Measurements from ENCODE around the gene FAF1. TPM values are rescaled to one million over a fixed set of nuclear protein-coding genes. Genes with fewer than 3 reads are reported as not detected.

Gene FAF1
- total RNA-seq, 4 donors from 2014 or later = 25.1 to 74.6 (median 37.2) TPM

DNA sequence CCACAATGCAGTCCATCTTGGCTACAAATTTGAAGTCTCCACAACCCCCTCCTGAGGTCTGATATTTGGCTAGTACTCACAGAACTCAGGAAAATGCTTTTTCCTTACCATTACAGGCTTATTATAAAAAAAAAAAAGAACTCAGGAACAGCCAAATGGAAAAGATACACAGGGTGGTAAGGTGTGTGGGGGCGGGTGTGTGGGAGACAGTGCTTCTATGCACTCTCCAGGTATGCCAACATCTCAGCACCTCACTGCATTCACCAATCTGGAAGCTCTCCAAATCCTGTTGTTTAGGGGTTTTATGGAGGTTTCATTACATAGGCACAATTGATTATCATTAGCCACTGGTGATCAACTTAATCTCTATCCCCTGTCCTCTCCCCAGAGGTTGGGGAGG, 126.9 kb downstream of the FAF1 start:
- Histone ChIP-seq H3K27me3 (no peaks in the 10 kb centered on the region), H3K4me3 (no peak overlapping the region), H3K27ac (no peak overlapping the region), H3K36me3 (no peaks in the 10 kb centered on the region), H3K4me1 (no peaks in the 10 kb centered on the region), H3K9me3 (no peaks in the 10 kb centered on the region)
- in situ Hi-C loops (cut with MboI; ENCODE audit: low pct_ligation_motif_present in 1 of 4, low pct_unique_long_range_greater_than_20kb in 1 of 4, low sequenced_read_pairs in 3 of 4) = no loop called here
- no peak for TF ChIP-seq POLR2AphosphoS5 (IDR thresholded peaks at IDR 0.05)
- TF ChIP-seq, protein P1, sequence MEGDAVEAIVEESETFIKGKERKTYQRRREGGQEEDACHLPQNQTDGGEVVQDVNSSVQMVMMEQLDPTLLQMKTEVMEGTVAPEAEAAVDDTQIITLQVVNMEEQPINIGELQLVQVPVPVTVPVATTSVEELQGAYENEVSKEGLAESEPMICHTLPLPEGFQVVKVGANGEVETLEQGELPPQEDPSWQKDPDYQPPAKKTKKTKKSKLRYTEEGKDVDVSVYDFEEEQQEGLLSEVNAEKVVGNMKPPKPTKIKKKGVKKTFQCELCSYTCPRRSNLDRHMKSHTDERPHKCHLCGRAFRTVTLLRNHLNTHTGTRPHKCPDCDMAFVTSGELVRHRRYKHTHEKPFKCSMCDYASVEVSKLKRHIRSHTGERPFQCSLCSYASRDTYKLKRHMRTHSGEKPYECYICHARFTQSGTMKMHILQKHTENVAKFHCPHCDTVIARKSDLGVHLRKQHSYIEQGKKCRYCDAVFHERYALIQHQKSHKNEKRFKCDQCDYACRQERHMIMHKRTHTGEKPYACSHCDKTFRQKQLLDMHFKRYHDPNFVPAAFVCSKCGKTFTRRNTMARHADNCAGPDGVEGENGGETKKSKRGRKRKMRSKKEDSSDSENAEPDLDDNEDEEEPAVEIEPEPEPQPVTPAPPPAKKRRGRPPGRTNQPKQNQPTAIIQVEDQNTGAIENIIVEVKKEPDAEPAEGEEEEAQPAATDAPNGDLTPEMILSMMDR (IDR thresholded peaks at IDR 0.05) = no peak
- no peak for TF ChIP-seq EP300 (IDR thresholded peaks at IDR 0.05; ENCODE audit: low read depth)
- TF ChIP-seq POLR2A (IDR thresholded peaks at IDR 0.05) = no peak
- intact Hi-C loops (cut with DNase I; ENCODE audit: low total_unique reads) = no loop called here
- DNase-seq = no peak
- WGBS, 2 donors (ENCODE audit: low coverage in 1 of 2) = 100% methylated on average over 1 of the region's 1 CpG

DNA sequence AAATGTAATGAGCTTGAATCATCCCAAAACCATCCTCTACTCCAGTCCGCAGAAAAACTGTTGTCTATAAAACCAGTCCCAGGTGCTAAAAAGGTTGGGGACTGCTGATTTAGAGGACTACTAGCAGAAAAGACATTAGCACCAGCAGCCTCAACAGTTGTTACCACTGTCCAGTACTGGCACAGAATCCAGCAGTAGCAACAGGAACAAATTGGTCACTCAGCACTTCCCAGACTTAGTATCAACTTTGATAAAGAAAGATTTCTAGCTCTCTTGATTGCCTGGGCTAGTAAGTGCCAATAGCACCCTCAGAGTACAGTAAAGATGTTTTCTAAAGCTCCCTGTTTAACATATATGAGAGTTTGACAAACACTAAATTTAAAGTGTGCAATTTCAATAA, 127.9 kb downstream of the FAF1 start:
- intact Hi-C loops (cut with DNase I; ENCODE audit: low total_unique reads) = no loop called here
- H3K27me3 ChIP-seq = no peaks in the 10 kb centered on the region
- no peaks in the 10 kb centered on the region for H3K4me1 ChIP-seq
- no peak overlapping the region for H3K27ac ChIP-seq
- TF ChIP-seq POLR2A (IDR thresholded peaks at IDR 0.05) (no peak), EP300 (IDR thresholded peaks at IDR 0.05; ENCODE audit: low read depth) (no peak), POLR2AphosphoS5 (IDR thresholded peaks at IDR 0.05) (no peak)
- TF ChIP-seq, protein P1 (IDR thresholded peaks at IDR 0.05) = no peak
- in situ Hi-C loops (cut with MboI; ENCODE audit: low pct_ligation_motif_present in 1 of 4, low pct_unique_long_range_greater_than_20kb in 1 of 4, low sequenced_read_pairs in 3 of 4) = no loop called here
- H3K36me3 ChIP-seq = no peaks in the 10 kb centered on the region
- WGBS, 2 donors (ENCODE audit: low coverage in 1 of 2) = 96 to 100% methylated on average over 1 of the region's 1 CpG
- no peaks in the 10 kb centered on the region for H3K9me3 ChIP-seq
- no peak for DNase-seq
- no peak overlapping the region for H3K4me3 ChIP-seq

DNA sequence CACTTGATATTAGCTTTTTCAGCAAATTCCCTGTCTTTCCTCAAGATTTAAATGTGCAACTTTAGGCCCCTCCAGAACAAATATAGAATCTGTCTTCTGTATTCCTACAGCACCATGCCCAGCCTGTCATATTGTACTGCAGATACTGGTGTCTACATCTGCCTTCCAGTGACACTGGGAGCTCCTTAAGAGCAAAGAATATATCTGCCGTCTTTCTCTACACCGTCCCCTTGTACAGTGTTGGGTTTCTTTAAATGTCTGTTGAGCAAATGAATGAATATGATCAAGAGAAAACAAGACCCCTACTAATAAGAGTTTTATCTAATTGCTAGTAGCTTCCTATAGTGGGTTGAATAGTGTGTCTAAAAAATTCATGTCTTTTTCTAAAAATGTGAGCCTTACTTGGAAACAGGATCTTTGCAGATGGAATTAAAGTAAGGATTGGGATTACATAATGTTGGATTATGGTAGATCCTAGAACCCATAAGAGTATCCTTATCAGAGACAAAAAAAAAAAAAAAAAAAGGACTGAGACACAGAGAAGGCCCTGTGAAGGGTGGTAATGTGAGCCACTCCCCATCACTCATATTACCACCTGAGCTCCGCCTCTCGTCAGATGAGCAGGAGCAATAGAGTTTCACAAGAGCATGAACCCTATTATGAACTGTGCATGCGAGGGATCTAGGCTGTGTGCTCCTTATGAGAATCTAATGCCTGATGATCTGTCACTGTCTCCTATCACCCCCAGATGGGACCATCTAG, 128.6 kb downstream of the FAF1 start:
- no peak for DNase-seq
- H3K4me3 ChIP-seq = no peak overlapping the region
- no peaks in the 10 kb centered on the region for H3K27me3 ChIP-seq
- no peaks in the 10 kb centered on the region for H3K36me3 ChIP-seq
- H3K27ac ChIP-seq = no peak overlapping the region
- no peaks in the 10 kb centered on the region for H3K4me1 ChIP-seq
- 94 to 99% methylated on average over 4 to 5 of the region's 5 CpGs for WGBS, 2 donors (ENCODE audit: low coverage in 1 of 2)
- TF ChIP-seq POLR2A (IDR thresholded peaks at IDR 0.05) = no peak
- TF ChIP-seq, protein P1 (IDR thresholded peaks at IDR 0.05) = no peak
- no peak for TF ChIP-seq POLR2AphosphoS5 (IDR thresholded peaks at IDR 0.05)
- no peak for TF ChIP-seq EP300 (IDR thresholded peaks at IDR 0.05; ENCODE audit: low read depth)
- no peaks in the 10 kb centered on the region for H3K9me3 ChIP-seq
- in situ Hi-C loops (cut with MboI; ENCODE audit: low pct_ligation_motif_present in 1 of 4, low pct_unique_long_range_greater_than_20kb in 1 of 4, low sequenced_read_pairs in 3 of 4) (no loop called here), intact Hi-C loops (cut with DNase I; ENCODE audit: low total_unique reads) (no loop called here)

DNA sequence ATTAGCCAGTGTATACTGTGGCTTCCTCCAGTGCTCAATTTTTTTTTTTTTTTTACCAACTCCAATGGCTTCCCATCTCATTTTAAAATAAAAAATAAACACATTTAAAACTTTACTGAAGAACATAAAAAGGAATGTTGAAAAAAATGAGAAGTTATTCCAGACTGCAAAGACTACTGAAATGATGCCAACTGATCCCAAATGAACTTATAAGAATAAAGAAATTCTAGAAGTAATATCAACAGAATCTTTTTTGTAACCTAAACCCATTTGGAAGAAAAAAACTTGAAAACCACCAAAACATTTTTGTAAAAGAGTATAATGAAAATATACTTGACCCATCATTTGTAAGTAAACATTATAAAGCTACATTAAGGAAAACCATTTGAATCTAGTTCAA, 129.4 kb downstream of the FAF1 start:
- DNase-seq = no peak
- Histone ChIP-seq H3K27me3 (no peaks in the 10 kb centered on the region), H3K4me3 (no peak overlapping the region), H3K4me1 (no peaks in the 10 kb centered on the region), H3K27ac (no peak overlapping the region), H3K9me3 (no peaks in the 10 kb centered on the region), H3K36me3 (no peaks in the 10 kb centered on the region)
- in situ Hi-C loops (cut with MboI; ENCODE audit: low pct_ligation_motif_present in 1 of 4, low pct_unique_long_range_greater_than_20kb in 1 of 4, low sequenced_read_pairs in 3 of 4) (no loop called here), intact Hi-C loops (cut with DNase I; ENCODE audit: low total_unique reads) (no loop called here)
- TF ChIP-seq POLR2AphosphoS5 (IDR thresholded peaks at IDR 0.05) (no peak), POLR2A (IDR thresholded peaks at IDR 0.05) (no peak), EP300 (IDR thresholded peaks at IDR 0.05; ENCODE audit: low read depth) (no peak)
- TF ChIP-seq, protein P1 (IDR thresholded peaks at IDR 0.05) = no peak

Measured in transverse colon (tissue), 4 donors.